ENCODE data around the gene FBLN2.

DNA sequence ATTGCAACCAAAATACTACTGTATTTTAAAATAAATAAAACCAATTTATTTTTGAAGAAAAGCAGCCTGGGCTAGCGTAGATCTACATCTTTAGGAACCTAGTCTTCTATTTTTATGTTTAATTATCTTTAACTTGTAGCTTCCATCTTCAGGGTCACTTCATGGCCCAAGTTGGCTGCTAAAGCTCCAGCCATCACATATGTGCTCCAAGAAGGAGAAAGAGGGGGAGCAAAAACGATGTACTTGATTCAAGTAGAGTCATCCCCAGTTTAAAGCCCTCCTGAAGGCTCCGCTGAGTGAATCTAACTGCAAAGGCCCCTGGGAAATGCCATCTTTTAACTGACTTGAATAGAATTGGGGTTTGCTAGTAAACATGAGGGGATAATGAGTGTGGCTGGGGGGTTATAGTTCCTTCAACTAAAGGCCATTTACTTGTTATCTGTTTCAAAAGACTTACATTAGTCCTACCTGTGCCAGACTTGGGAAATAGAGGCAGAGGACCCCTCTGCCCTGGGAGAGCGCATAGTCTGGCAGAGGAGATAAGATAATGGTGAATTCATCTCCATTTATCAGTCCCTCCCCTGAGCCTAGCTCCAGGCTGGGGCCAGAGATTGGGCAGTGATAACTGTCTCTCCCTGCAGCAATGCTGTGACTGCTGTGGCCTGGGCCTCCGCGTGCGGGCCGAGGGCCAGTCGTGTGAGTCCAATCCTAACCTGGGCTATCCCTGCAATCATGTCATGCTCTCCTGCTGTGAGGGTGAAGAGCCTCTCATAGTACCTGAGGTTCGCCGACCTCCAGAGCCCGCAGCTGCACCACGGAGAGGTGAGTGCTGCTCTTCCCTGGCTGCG, 64.6 kb downstream of the FBLN2 start:
- TF ChIP-seq, protein P1, sequence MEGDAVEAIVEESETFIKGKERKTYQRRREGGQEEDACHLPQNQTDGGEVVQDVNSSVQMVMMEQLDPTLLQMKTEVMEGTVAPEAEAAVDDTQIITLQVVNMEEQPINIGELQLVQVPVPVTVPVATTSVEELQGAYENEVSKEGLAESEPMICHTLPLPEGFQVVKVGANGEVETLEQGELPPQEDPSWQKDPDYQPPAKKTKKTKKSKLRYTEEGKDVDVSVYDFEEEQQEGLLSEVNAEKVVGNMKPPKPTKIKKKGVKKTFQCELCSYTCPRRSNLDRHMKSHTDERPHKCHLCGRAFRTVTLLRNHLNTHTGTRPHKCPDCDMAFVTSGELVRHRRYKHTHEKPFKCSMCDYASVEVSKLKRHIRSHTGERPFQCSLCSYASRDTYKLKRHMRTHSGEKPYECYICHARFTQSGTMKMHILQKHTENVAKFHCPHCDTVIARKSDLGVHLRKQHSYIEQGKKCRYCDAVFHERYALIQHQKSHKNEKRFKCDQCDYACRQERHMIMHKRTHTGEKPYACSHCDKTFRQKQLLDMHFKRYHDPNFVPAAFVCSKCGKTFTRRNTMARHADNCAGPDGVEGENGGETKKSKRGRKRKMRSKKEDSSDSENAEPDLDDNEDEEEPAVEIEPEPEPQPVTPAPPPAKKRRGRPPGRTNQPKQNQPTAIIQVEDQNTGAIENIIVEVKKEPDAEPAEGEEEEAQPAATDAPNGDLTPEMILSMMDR (IDR thresholded peaks at IDR 0.05; ENCODE audit: borderline replicate concordance, extremely low read depth, low read length, poor library complexity, severe bottlenecking) = no peak
- no peak for TF ChIP-seq EZH2 (IDR thresholded peaks at IDR 0.05; ENCODE audit: borderline replicate concordance, low read depth, low read length, severe bottlenecking)
